GM10266 (cell line): Measurements from ENCODE around the gene YJEFN3.

Experiments
- DNase-seq: peaks from one replicate; pipeline ENCODE4 v3.0.0; 2012; ENCODE audit errors: extremely low spot score
- CTCF ChIP-seq: IDR thresholded peaks from 2 replicates; pipeline ENCODE4 v1.5.1; 2012; ENCODE audit warnings: mild to moderate bottlenecking, low read depth; ENCODE audit not compliant: control insufficient read depth, insufficient read depth; ENCODE audit errors: missing control alignments

Gene YJEFN3

GRCh38 chr19:19507354-19507753 is 21.4 kb upstream of the YJEFN3 start:
- no peak for TF ChIP-seq CTCF
- DNase-seq: no peak

- TF ChIP-seq CTCF: no peak
- DNase-seq: no peak
These were observed 20.5 kb upstream of the YJEFN3 start for GRCh38 chr19:19508217-19508616.

GRCh38 chr19:19510432-19510831 is 18.3 kb upstream of the YJEFN3 start:
- DNase-seq: no peak
- TF ChIP-seq CTCF: no peak

- no peak for DNase-seq
- no peak for TF ChIP-seq CTCF
These were observed 15.0 kb upstream of the YJEFN3 start for GRCh38 chr19:19513682-19514081.

GRCh38 chr19:19514215-19514657 is 14.5 kb upstream of the YJEFN3 start:
- no peak for DNase-seq
- no peak for TF ChIP-seq CTCF

GRCh38 chr19:19514881-19515641 is 13.7 kb upstream of the YJEFN3 start, which contains the start of gene TSSK6:
Gene TSSK6, minus strand, starts transcription at chr19:19515548. Its CDS starts 121 bp downstream, at chr19:19515427.
- TF ChIP-seq CTCF: no peak

More at GRCh38 chr19:19514881-19515641, 13.7 kb upstream of the YJEFN3 start, which contains the start of gene TSSK6:
- DNase-seq: no peak
